ENCODE measurements around the gene CACNA1E. TPM values are rescaled to one million over a fixed set of nuclear protein-coding genes. Genes with fewer than 3 reads are reported as not detected.

Gene CACNA1E
- total RNA-seq, 1 experiment from 2014 or later: not detected

- no peaks in the 10 kb centered on the region for H3K36me3 ChIP-seq (ENCODE audit: insufficient read depth, low read length, poor library complexity, severe bottlenecking)
- H3K4me3 ChIP-seq (ENCODE audit: low read depth, low read length, poor library complexity, severe bottlenecking): no peak overlapping the region
- DNase-seq (ENCODE audit: low spot score): no peak
- H3K4me1 ChIP-seq (ENCODE audit: insufficient read depth, low read length, poor library complexity, severe bottlenecking): no peaks in the 10 kb centered on the region
- BruUV-seq (replicated peaks): no TSS peak
- ChIA-PET CTCF (no interaction called here), POLR2A (ENCODE audit: low non-redundant PET) (no interaction called here)
- H3K9me3 ChIP-seq (ENCODE audit: low read depth, low read length, poor library complexity, severe bottlenecking): no peaks in the 10 kb centered on the region
- H3K27me3 ChIP-seq (replicated peaks; ENCODE audit: insufficient read depth, low read depth, low read length, poor library complexity): peaks cover 4% of the 10 kb centered on the region
- TF ChIP-seq, protein P1, sequence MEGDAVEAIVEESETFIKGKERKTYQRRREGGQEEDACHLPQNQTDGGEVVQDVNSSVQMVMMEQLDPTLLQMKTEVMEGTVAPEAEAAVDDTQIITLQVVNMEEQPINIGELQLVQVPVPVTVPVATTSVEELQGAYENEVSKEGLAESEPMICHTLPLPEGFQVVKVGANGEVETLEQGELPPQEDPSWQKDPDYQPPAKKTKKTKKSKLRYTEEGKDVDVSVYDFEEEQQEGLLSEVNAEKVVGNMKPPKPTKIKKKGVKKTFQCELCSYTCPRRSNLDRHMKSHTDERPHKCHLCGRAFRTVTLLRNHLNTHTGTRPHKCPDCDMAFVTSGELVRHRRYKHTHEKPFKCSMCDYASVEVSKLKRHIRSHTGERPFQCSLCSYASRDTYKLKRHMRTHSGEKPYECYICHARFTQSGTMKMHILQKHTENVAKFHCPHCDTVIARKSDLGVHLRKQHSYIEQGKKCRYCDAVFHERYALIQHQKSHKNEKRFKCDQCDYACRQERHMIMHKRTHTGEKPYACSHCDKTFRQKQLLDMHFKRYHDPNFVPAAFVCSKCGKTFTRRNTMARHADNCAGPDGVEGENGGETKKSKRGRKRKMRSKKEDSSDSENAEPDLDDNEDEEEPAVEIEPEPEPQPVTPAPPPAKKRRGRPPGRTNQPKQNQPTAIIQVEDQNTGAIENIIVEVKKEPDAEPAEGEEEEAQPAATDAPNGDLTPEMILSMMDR (conservative IDR thresholded peaks at IDR 0.05; ENCODE audit: low read depth, low read length): no peak
- TF ChIP-seq EZH2 (IDR thresholded peaks at IDR 0.05; ENCODE audit: borderline replicate concordance, low read depth, low read length, poor library complexity, severe bottlenecking): no peak
- no peak overlapping the region for H3K27ac ChIP-seq (ENCODE audit: low read depth, low read length, poor library complexity, severe bottlenecking)
- intact Hi-C loops (cut with micrococcal nuclease; ENCODE audit: unreplicated experiment): no loop called here
Measured at GRCh38 chr1:181612100-181612499, 128.8 kb downstream of the CACNA1E start.

- Histone ChIP-seq H3K9me3 (ENCODE audit: low read depth, low read length, poor library complexity, severe bottlenecking) (no peaks in the 10 kb centered on the region), H3K4me1 (ENCODE audit: insufficient read depth, low read length, poor library complexity, severe bottlenecking) (no peaks in the 10 kb centered on the region), H3K4me3 (ENCODE audit: low read depth, low read length, poor library complexity, severe bottlenecking) (no peak overlapping the region), H3K27ac (ENCODE audit: low read depth, low read length, poor library complexity, severe bottlenecking) (no peak overlapping the region), H3K36me3 (ENCODE audit: insufficient read depth, low read length, poor library complexity, severe bottlenecking) (no peaks in the 10 kb centered on the region), H3K27me3 (replicated peaks; ENCODE audit: insufficient read depth, low read depth, low read length, poor library complexity) (peaks cover 4% of the 10 kb centered on the region)
- CTCF ChIA-PET: no interaction called here
- no peak for DNase-seq (ENCODE audit: low spot score)
- no peak for TF ChIP-seq EZH2 (IDR thresholded peaks at IDR 0.05; ENCODE audit: borderline replicate concordance, low read depth, low read length, poor library complexity, severe bottlenecking)
- TF ChIP-seq, protein P1 (conservative IDR thresholded peaks at IDR 0.05; ENCODE audit: low read depth, low read length): no peak
- no TSS peak for BruUV-seq (replicated peaks)
- intact Hi-C loops (cut with micrococcal nuclease; ENCODE audit: unreplicated experiment): no loop called here
- POLR2A ChIA-PET (ENCODE audit: low non-redundant PET): no interaction called here
Measured at GRCh38 chr1:181618559-181618958, 135.2 kb downstream of the CACNA1E start.

- intact Hi-C loops (cut with micrococcal nuclease; ENCODE audit: unreplicated experiment): no loop called here
- H3K36me3 ChIP-seq (ENCODE audit: insufficient read depth, low read length, poor library complexity, severe bottlenecking): no peaks in the 10 kb centered on the region
- H3K27ac ChIP-seq (ENCODE audit: low read depth, low read length, poor library complexity, severe bottlenecking): no peak overlapping the region
- BruUV-seq (replicated peaks): no TSS peak
- POLR2A ChIA-PET (ENCODE audit: low non-redundant PET): no interaction called here
- no peaks in the 10 kb centered on the region for H3K4me1 ChIP-seq (ENCODE audit: insufficient read depth, low read length, poor library complexity, severe bottlenecking)
- CTCF ChIA-PET: no interaction called here
- H3K4me3 ChIP-seq (ENCODE audit: low read depth, low read length, poor library complexity, severe bottlenecking): no peak overlapping the region
- no peak for DNase-seq (ENCODE audit: low spot score)
- no peaks in the 10 kb centered on the region for H3K9me3 ChIP-seq (ENCODE audit: low read depth, low read length, poor library complexity, severe bottlenecking)
- TF ChIP-seq, protein P1 (conservative IDR thresholded peaks at IDR 0.05; ENCODE audit: low read depth, low read length): no peak
- no peak for TF ChIP-seq EZH2 (IDR thresholded peaks at IDR 0.05; ENCODE audit: borderline replicate concordance, low read depth, low read length, poor library complexity, severe bottlenecking)
- H3K27me3 ChIP-seq (replicated peaks; ENCODE audit: insufficient read depth, low read depth, low read length, poor library complexity): peaks cover 4% of the 10 kb centered on the region
Measured at GRCh38 chr1:181620183-181620582, 136.9 kb downstream of the CACNA1E start.
